GM18508 (cell line): Measurements from ENCODE around the gene ABCC10.
"Not testable (repeated sequence)": the region's sequence is repeated elsewhere in the genome, so short reads cannot be mapped to it uniquely, and the experiment has no call there.

Experiments used
- ATAC-seq: cut with Tn5 transposase; IDR thresholded peaks from one replicate; pipeline ENCODE4 v1.9.1; 2021; ENCODE audit warnings: moderate number of reproducible peaks; ENCODE audit not compliant: insufficient read depth, unreplicated experiment

ABCC10 gene

GRCh38 chr6:43427406-43428111, at the start of gene ABCC10:
Gene ABCC10 (plus strand): TSS chr6:43427541. CDS start chr6:43427979, 438 bp downstream.
- peak; percentile 40 for ATAC-seq

GRCh38 chr6:43377710-43378229, 49.6 kb upstream of the ABCC10 start:
- no peak for ATAC-seq

GRCh38 chr6:43378631-43379030, 48.7 kb upstream of the ABCC10 start:
- no peak for ATAC-seq

- not testable (repeated sequence) for ATAC-seq
These were observed 46.5 kb upstream of the ABCC10 start for GRCh38 chr6:43380858-43381257.

- ATAC-seq, result no peak
These were observed 44.2 kb upstream of the ABCC10 start for GRCh38 chr6:43383021-43383667.

GRCh38 chr6:43386492-43386891, 40.8 kb upstream of the ABCC10 start:
- no peak for ATAC-seq

- no peak for ATAC-seq
These were observed 37.5 kb upstream of the ABCC10 start for GRCh38 chr6:43389730-43390295.

- ATAC-seq, result not testable (repeated sequence)
These were observed 36.4 kb upstream of the ABCC10 start for GRCh38 chr6:43390753-43391439.

GRCh38 chr6:43391440-43392031, 35.8 kb upstream of the ABCC10 start:
- ATAC-seq, result no peak

- ATAC-seq, result not testable (repeated sequence)
These were observed 34.2 kb upstream of the ABCC10 start for GRCh38 chr6:43393133-43393532.

GRCh38 chr6:43393602-43394001, 33.7 kb upstream of the ABCC10 start:
- no peak for ATAC-seq

- ATAC-seq, result no peak
These were observed 32.4 kb upstream of the ABCC10 start for GRCh38 chr6:43394982-43395381.

- no peak for ATAC-seq
These were observed 31.6 kb upstream of the ABCC10 start for GRCh38 chr6:43395776-43396175.

- no peak for ATAC-seq
These were observed 30.8 kb upstream of the ABCC10 start for GRCh38 chr6:43396408-43397149.

GRCh38 chr6:43399932-43400487, 27.3 kb upstream of the ABCC10 start:
- no peak for ATAC-seq

- ATAC-seq, result no peak
These were observed 25.6 kb upstream of the ABCC10 start for GRCh38 chr6:43401730-43402129.

GRCh38 chr6:43402820-43403219, 24.5 kb upstream of the ABCC10 start:
- no peak for ATAC-seq

- ATAC-seq, result no peak
These were observed 22.0 kb upstream of the ABCC10 start for GRCh38 chr6:43405354-43405753.

- ATAC-seq, result no peak
These were observed 20.0 kb upstream of the ABCC10 start for GRCh38 chr6:43407296-43407695.
